Measurements from ENCODE around the gene TPSAB1.

Gene TPSAB1

GRCh38 chr16:1282324-1282973 lies 41.9 kb downstream of the TPSAB1 start:
- Mint-ChIP-seq H3K4me1 (ENCODE audit: low read depth) (peaks cover 17% of the 10 kb centered on the region), H3K27ac (no peak overlapping the region), H3K4me3 (no peak overlapping the region), H3K9me3 (no peaks in the 10 kb centered on the region), H3K27me3 (peaks cover 45% of the 10 kb centered on the region), H3K36me3 (ENCODE audit: low read depth) (no peaks in the 10 kb centered on the region)
- intact Hi-C loops (cut with micrococcal nuclease) = no loop called here

DNA sequence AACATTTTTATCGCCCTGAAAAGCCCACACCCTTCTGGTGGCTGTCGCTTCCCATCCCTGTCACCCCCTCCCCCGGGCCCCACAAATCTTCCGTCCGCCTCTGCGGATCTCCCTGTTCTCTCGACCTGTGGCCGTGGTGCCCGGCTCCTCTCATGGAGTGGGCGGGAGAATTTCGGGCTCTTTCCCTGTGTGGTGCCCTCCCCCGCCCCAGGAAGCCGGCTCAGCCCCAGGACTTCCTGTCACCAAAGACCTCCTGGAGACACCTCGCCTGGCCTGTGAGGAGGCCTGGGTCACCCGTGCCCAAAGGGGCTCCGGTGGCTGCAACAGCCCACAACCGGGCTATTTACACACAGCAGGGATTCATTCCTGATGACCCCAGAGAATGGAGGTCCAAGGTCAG lies 42.8 kb downstream of the TPSAB1 start:
- intact Hi-C loops (cut with micrococcal nuclease) = no loop called here
- no peak overlapping the region for H3K4me3 Mint-ChIP-seq
- no peaks in the 10 kb centered on the region for H3K36me3 Mint-ChIP-seq (ENCODE audit: low read depth)
- peak overlapping the region; percentile 42 for H3K27ac Mint-ChIP-seq
- H3K4me1 Mint-ChIP-seq (ENCODE audit: low read depth) = peaks cover 17% of the 10 kb centered on the region
- peaks cover 45% of the 10 kb centered on the region for H3K27me3 Mint-ChIP-seq
- no peaks in the 10 kb centered on the region for H3K9me3 Mint-ChIP-seq

GRCh38 chr16:1283996-1284616 lies 43.6 kb downstream of the TPSAB1 start:
- no peaks in the 10 kb centered on the region for H3K36me3 Mint-ChIP-seq (ENCODE audit: low read depth)
- peaks cover 17% of the 10 kb centered on the region for H3K4me1 Mint-ChIP-seq (ENCODE audit: low read depth)
- no peak overlapping the region for H3K27ac Mint-ChIP-seq
- peaks cover 47% of the 10 kb centered on the region for H3K27me3 Mint-ChIP-seq
- H3K9me3 Mint-ChIP-seq = no peaks in the 10 kb centered on the region
- intact Hi-C loops (cut with micrococcal nuclease) = no loop called here
- H3K4me3 Mint-ChIP-seq = no peak overlapping the region

DNA sequence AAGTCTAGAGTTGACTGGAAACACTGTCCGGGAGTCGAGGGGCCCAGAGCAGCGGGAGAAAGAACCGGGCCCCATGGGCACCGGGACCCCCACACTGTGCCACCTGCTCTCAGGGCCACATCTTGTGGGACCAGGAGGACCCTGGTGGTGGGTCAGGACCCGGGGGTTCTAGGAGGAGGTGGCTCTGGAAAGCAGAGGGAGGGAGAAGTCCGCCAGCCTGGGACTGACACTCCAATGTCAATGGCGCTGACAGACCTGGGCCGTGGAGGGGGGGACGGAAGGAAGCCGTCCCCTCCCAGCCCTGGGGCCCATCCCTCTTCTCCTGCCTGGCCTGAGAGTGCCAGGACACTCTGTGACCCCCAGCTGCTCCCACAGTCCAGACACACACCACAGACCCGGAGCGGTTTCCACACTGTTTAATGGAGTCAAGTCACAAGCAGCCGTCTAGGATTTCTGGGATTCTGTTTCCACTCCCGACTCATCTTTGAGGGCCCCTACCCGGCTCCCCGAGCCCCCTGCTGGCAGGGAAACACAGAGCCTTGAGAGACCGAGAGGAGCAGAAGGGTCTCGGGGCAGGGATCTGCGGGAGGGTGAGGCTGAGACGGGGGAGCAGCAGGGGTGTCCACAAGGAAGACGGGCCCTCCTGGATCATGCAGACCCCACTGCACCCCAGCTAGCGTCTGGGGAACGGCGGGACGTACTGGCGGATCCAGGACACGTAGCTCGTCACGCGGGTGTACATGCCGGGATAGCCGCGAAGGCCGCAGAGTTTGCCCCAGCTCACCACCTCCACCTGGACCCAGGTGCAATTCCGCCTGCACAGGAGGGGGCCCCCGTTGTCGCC lies 45.4 kb downstream of the TPSAB1 start:
- no peaks in the 10 kb centered on the region for H3K9me3 Mint-ChIP-seq
- H3K4me1 Mint-ChIP-seq (ENCODE audit: low read depth) = peaks cover 32% of the 10 kb centered on the region
- H3K36me3 Mint-ChIP-seq (ENCODE audit: low read depth) = no peaks in the 10 kb centered on the region
- H3K4me3 Mint-ChIP-seq = no peak overlapping the region
- intact Hi-C loops (cut with micrococcal nuclease) = no loop called here
- H3K27ac Mint-ChIP-seq = no peak overlapping the region
- peaks cover 58% of the 10 kb centered on the region for H3K27me3 Mint-ChIP-seq

DNA sequence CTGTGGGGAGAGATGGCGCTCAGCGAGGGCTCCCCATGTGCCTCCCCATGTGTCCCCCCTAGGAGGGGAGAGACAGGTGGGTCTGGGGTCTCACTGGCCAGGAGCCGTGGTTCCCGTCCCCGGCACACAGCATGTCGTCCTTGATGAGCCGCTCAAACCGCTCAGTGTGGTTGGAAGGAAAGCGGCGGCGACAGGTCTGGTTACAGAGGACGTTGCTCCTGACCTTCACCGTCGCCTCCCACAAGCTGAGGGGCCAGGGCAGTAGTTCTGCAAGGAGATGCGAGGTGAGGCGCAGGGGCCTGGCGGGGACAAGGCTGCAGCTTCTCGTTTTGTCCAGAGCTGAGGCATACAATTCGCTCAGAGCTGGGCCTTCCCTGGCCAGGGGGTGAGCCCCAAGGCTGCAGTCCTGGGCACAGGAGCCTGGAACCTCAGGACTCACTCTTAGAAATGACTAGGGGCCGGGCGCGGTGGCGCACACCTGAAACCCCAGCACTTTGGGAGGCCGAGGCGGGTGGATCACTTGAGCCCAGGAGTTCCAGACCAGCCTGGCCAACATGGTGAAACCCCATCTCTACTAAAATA lies 46.1 kb downstream of the TPSAB1 start:
- Mint-ChIP-seq H3K9me3 (no peaks in the 10 kb centered on the region), H3K4me3 (no peak overlapping the region), H3K27me3 (peaks cover 65% of the 10 kb centered on the region), H3K36me3 (ENCODE audit: low read depth) (no peaks in the 10 kb centered on the region), H3K4me1 (ENCODE audit: low read depth) (peaks cover 32% of the 10 kb centered on the region), H3K27ac (no peak overlapping the region)
- intact Hi-C loops (cut with micrococcal nuclease) = no loop called here

- peaks cover 22% of the 10 kb centered on the region for H3K4me1 Mint-ChIP-seq (ENCODE audit: low read depth)
- H3K4me3 Mint-ChIP-seq = no peak overlapping the region
- H3K27ac Mint-ChIP-seq = no peak overlapping the region
- H3K36me3 Mint-ChIP-seq (ENCODE audit: low read depth) = no peaks in the 10 kb centered on the region
- peaks cover 75% of the 10 kb centered on the region for H3K27me3 Mint-ChIP-seq
- no peaks in the 10 kb centered on the region for H3K9me3 Mint-ChIP-seq
- intact Hi-C loops (cut with micrococcal nuclease) = no loop called here
Measured at GRCh38 chr16:1287982-1288670, 47.6 kb downstream of the TPSAB1 start.

DNA sequence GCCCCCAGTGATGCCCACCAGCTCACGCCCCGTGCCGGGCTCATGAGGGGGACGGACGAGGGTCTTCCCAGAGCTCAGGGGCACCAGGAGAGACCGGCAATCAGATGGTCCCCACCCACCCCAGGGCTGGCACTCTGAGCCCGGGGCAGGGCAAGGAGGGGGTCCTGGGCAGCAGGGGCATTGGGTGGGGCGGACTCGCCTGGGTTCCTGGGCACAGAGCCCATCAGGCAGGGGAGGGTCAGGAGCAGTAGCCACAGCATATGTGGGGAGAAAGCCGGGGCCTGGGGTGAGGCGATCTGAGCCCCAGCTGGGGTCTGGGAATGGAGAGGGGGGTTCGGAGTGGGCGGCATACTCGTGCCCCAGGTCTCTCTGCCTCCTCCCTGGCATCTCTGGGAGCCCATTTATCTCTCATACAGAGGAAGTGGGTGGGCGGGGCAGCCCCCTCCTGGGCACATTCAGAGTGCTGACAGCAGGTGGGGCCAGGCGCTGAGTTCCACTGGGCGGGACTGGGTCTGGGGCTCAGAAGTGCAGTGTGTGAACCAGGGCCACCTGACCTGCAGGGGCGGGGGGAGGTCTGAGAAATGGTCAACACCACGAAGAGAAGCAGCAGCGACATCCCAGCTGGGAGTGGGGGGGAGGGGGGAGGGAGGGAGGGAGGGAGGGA lies 48.4 kb downstream of the TPSAB1 start:
- Mint-ChIP-seq H3K27me3 (peaks cover 75% of the 10 kb centered on the region), H3K4me1 (ENCODE audit: low read depth) (peaks cover 15% of the 10 kb centered on the region), H3K27ac (no peak overlapping the region), H3K4me3 (no peak overlapping the region), H3K9me3 (no peaks in the 10 kb centered on the region), H3K36me3 (ENCODE audit: low read depth) (no peaks in the 10 kb centered on the region)
- intact Hi-C loops (cut with micrococcal nuclease) = no loop called here

DNA sequence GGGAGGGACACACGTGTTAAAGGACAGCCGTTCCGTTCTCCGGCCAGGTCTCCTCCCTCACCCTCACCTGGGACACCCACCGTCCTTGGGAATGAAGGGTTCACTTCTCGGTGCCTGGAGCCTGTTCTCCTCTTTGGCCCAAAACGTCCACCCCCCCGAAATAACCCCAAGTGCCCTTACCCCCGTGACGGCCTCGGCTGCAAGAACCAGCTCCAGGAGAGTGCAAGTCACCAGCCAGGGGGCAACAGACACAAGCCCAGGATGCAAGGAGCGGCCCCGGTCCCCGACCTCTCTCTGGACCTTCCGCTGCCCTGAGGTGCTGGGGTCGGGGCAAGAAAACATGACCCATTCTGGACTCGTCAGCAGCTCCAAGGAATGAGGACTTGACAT lies 49.0 kb downstream of the TPSAB1 start:
- Mint-ChIP-seq H3K27me3 (peaks cover 80% of the 10 kb centered on the region), H3K4me3 (no peak overlapping the region), H3K36me3 (ENCODE audit: low read depth) (no peaks in the 10 kb centered on the region), H3K27ac (no peak overlapping the region), H3K9me3 (no peaks in the 10 kb centered on the region), H3K4me1 (ENCODE audit: low read depth) (peaks cover 15% of the 10 kb centered on the region)
- intact Hi-C loops (cut with micrococcal nuclease) = no loop called here

DNA sequence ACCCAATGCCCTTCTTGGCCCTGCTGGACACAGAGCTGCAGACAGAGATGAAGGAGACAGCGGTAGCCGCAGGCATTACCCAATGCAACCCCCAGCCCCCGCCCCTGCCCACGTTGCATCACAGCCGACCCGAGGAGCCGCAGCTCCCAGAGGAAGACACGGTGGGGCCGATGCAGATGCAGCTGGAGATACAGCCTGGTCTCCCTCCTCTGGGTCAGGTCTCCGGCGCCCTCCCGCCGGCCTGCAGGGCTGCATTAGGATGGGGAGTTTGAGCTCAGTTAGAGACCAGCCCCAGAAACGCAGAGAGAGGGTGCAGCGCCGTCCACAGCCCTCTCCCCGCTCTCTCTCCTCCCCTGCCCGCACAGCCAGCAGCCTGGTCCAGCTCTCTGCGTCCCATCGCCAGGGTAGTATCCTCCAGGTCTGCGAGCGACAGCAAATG lies 49.6 kb downstream of the TPSAB1 start:
- Mint-ChIP-seq H3K9me3 (no peaks in the 10 kb centered on the region), H3K27ac (no peak overlapping the region), H3K4me1 (ENCODE audit: low read depth) (peaks cover 15% of the 10 kb centered on the region), H3K4me3 (no peak overlapping the region), H3K27me3 (peaks cover 80% of the 10 kb centered on the region), H3K36me3 (ENCODE audit: low read depth) (no peaks in the 10 kb centered on the region)
- intact Hi-C loops (cut with micrococcal nuclease) = no loop called here

- Mint-ChIP-seq H3K27ac (no peak overlapping the region), H3K9me3 (no peaks in the 10 kb centered on the region), H3K36me3 (ENCODE audit: low read depth) (no peaks in the 10 kb centered on the region), H3K4me3 (no peak overlapping the region), H3K27me3 (peaks cover 79% of the 10 kb centered on the region), H3K4me1 (ENCODE audit: low read depth) (peaks cover 15% of the 10 kb centered on the region)
- intact Hi-C loops (cut with micrococcal nuclease) = no loop called here
Measured at GRCh38 chr16:1290860-1291575, 50.5 kb downstream of the TPSAB1 start.

- Mint-ChIP-seq H3K4me3 (no peak overlapping the region), H3K27ac (no peak overlapping the region), H3K27me3 (peaks cover 73% of the 10 kb centered on the region), H3K9me3 (no peaks in the 10 kb centered on the region), H3K36me3 (ENCODE audit: low read depth) (no peaks in the 10 kb centered on the region), H3K4me1 (ENCODE audit: low read depth) (peaks cover 15% of the 10 kb centered on the region)
- intact Hi-C loops (cut with micrococcal nuclease) = no loop called here
Measured at GRCh38 chr16:1291576-1291974, 51.1 kb downstream of the TPSAB1 start.

Measured in dendritic cell treated with granulocyte-macrophage colony-stimulating factor and Interleukin-4, amounts not matched to agents 40 ng/mL and 50 ng/mL, for 4 days (primary cell).